Neuronal stem cell (in vitro differentiated cells): ENCODE results near the gene GTF2H2.
"Not testable (repeated sequence)": the region's sequence is repeated elsewhere in the genome, so short reads cannot be mapped to it uniquely, and the experiment has no call there.

Source experiments
- DNase-seq: peaks from one replicate; pipeline ENCODE4 v3.0.0-alpha.2; 2013; ENCODE audit warnings: low spot score
- H2AFZ ChIP-seq: one replicate; pipeline ENCODE4 v1.6.1; 2013; ENCODE audit warnings: mild to moderate bottlenecking, low read length, inconsistent platforms
- H2AK5ac ChIP-seq: 2 replicates; pipeline ENCODE4 v1.6.1; 2013; ENCODE audit warnings: low read depth, mild to moderate bottlenecking, inconsistent platforms, low read length, moderate library complexity, mixed read lengths
- H2BK120ac ChIP-seq: 2 replicates; pipeline ENCODE4 v1.6.1; 2013; ENCODE audit warnings: low read depth, mild to moderate bottlenecking, inconsistent platforms, low read length, moderate library complexity, mixed read lengths
- H2BK12ac ChIP-seq: one replicate; pipeline ENCODE4 v1.6.1; 2013; ENCODE audit warnings: low read length, inconsistent platforms
- H2BK15ac ChIP-seq: 2 replicates; pipeline ENCODE4 v1.6.1; 2013; ENCODE audit warnings: mild to moderate bottlenecking, low read length, inconsistent platforms, mixed read lengths
- H2BK5ac ChIP-seq: one replicate; pipeline ENCODE4 v1.6.1; 2013; ENCODE audit warnings: inconsistent platforms, mild to moderate bottlenecking, low read length, moderate library complexity
- H3K14ac ChIP-seq: one replicate; pipeline ENCODE4 v1.6.1; 2013; ENCODE audit warnings: low read length, inconsistent platforms
- H3K18ac ChIP-seq: 2 replicates; pipeline ENCODE4 v1.6.1; 2013; ENCODE audit warnings: low read length, inconsistent platforms
- H3K23ac ChIP-seq: 2 replicates; pipeline ENCODE4 v1.6.1; 2013; ENCODE audit warnings: low read depth, mild to moderate bottlenecking, mixed read lengths, low read length, inconsistent platforms; ENCODE audit not compliant: poor library complexity
- H3K27ac ChIP-seq: replicated peaks from 3 replicates; pipeline ENCODE4 v1.5.1; 2013; ENCODE audit warnings: low read length, inconsistent platforms
- H3K27me3 ChIP-seq, 3 experiments: 2 replicates each; pipeline ENCODE4 v1.6.1; 2013; ENCODE audit warnings: low read length in 3 of 3, mild to moderate bottlenecking in 2 of 3, inconsistent platforms in 1 of 3, low read depth in 1 of 3, mixed read lengths in 1 of 3, moderate library complexity in 1 of 3; ENCODE audit not compliant: control insufficient read depth in 3 of 3, insufficient read depth in 3 of 3
- H3K36me3 ChIP-seq, 2 donors: replicated peaks in 1 of 2; 2 replicates each; pipeline ENCODE4 v1.6.1; 2013; ENCODE audit warnings: low read length in 2 of 2; ENCODE audit not compliant: control insufficient read depth in 2 of 2, insufficient read depth in 2 of 2
- H3K4ac ChIP-seq: 2 replicates; pipeline ENCODE4 v1.6.1; 2013; ENCODE audit warnings: inconsistent platforms, mild to moderate bottlenecking, low read length, moderate library complexity
- H3K4me1 ChIP-seq, 2 donors: 1 replicate in 1 of 2; 2 replicates in 1 of 2; pipeline ENCODE4 v1.6.1; 2013; ENCODE audit warnings: low read length in 2 of 2, low read depth in 1 of 2; ENCODE audit not compliant: control insufficient read depth in 2 of 2, insufficient read depth in 1 of 2
- H3K4me2 ChIP-seq: one replicate; pipeline ENCODE4 v1.6.1; 2013; ENCODE audit warnings: mild to moderate bottlenecking, low read length, inconsistent platforms; ENCODE audit not compliant: insufficient read depth, poor library complexity, severe bottlenecking
- H3K4me3 ChIP-seq, 2 donors: 2 replicates each; pipeline ENCODE4 v1.5.1; 2013; ENCODE audit warnings: low read length in 2 of 2, mild to moderate bottlenecking in 2 of 2, inconsistent platforms in 1 of 2, moderate library complexity in 1 of 2
- H3K79me1 ChIP-seq: one replicate; pipeline ENCODE4 v1.6.1; 2013; ENCODE audit warnings: low read depth, mild to moderate bottlenecking, inconsistent platforms, low read length, moderate library complexity
- H3K9ac ChIP-seq: one replicate; pipeline ENCODE4 v1.6.1; 2013; ENCODE audit warnings: mild to moderate bottlenecking, low read depth, low read length, inconsistent platforms; ENCODE audit not compliant: poor library complexity
- H3K9me3 ChIP-seq, 2 donors: replicated peaks in 1 of 2; 2 replicates each; pipeline versions ENCODE3 to v1.6.1; 2013; ENCODE audit warnings: low read length in 2 of 2, mild to moderate bottlenecking in 2 of 2, inconsistent platforms in 1 of 2, low read depth in 1 of 2, mixed read lengths in 1 of 2, moderate library complexity in 1 of 2; ENCODE audit not compliant: control insufficient read depth in 2 of 2, insufficient read depth in 1 of 2
- H4K8ac ChIP-seq: one replicate; pipeline ENCODE4 v1.6.1; 2013; ENCODE audit warnings: low read depth, mild to moderate bottlenecking, inconsistent platforms, low read length, moderate library complexity
- H4K91ac ChIP-seq: one replicate; pipeline ENCODE4 v1.6.1; 2013; ENCODE audit warnings: low read length, low read depth, mild to moderate bottlenecking, inconsistent platforms; ENCODE audit not compliant: poor library complexity
- WGBS, 2 donors: extraction: QIAGEN DNeasy Blood & Tissue Kit; methylation state at CpG; one replicate each; pipeline ENCODE4 v1.1.7; 2013; ENCODE audit warnings: missing lambda C conversion rate in 2 of 2, mixed read lengths in 1 of 2; ENCODE audit not compliant: insufficient read length in 2 of 2, insufficient replicate concordance in 1 of 2; ENCODE audit errors: extremely low coverage in 2 of 2; 5-methylcytosine and 5-hydroxymethylcytosine counted together

The GTF2H2 gene

DNA sequence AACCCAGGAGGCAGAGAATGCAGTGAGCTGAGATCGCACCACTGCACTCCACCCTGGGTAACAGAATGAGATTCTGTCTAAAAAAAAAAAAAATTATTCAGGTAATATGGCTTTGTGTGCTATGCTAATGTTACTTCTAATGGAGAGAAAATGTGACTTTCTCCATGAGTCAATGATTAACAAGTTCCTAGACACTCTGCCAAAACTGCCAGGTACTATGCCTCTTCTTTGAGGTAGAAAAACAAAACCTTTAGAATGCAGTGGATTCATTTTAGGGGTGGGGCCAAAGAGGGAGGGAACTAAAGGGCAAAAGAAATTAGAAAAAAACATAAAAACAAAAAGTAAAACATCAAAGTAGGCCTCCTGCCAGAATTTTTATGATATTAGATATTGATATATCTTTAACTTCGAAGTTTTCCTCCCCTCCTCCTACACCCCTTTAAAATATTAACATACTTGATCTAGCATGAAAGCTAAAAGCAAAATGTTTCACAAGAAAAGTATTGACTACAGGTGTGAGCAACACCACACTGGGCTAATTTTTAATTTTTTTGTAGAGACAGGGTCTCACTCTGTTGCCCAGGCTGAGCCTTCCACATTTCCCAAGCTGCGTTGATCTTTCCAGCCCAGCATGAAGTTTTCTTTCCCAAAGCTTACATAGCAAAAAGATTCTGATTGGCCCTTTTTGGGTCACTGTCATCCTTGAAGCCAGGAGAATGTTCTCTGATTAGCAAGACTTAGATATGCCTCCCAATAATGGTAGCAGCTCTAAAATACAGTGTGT lies 17.0 kb upstream of the GTF2H2 start:
- not testable (repeated sequence) for H3K79me1 ChIP-seq, H3K4ac ChIP-seq, H3K4me2 ChIP-seq, H3K9me3 ChIP-seq, H3K23ac ChIP-seq, DNase-seq, H2BK5ac ChIP-seq, H2BK120ac ChIP-seq, H3K27ac ChIP-seq, H2BK12ac ChIP-seq, H3K14ac ChIP-seq, H4K91ac ChIP-seq, H3K36me3 ChIP-seq, H4K8ac ChIP-seq, H2BK15ac ChIP-seq, H3K27me3 ChIP-seq, H3K18ac ChIP-seq, H3K4me1 ChIP-seq, H2AFZ ChIP-seq, H3K9ac ChIP-seq, H2AK5ac ChIP-seq, H3K4me3 ChIP-seq
- no CpG with 5 or more reads among the region's 3 CpGs for WGBS, 2 donors

GRCh38 chr5:71082898-71083297 lies 15.4 kb upstream of the GTF2H2 start:
- not testable (repeated sequence) for H3K18ac ChIP-seq, H2BK5ac ChIP-seq, H4K8ac ChIP-seq, H3K14ac ChIP-seq, H2BK120ac ChIP-seq, H3K27ac ChIP-seq, H2AFZ ChIP-seq, H4K91ac ChIP-seq, DNase-seq, H3K23ac ChIP-seq, H3K27me3 ChIP-seq, H3K4me3 ChIP-seq, H3K79me1 ChIP-seq, H3K9ac ChIP-seq, H3K36me3 ChIP-seq, H2AK5ac ChIP-seq, H2BK15ac ChIP-seq, H3K9me3 ChIP-seq, H3K4me2 ChIP-seq, H3K4me1 ChIP-seq, H3K4ac ChIP-seq, H2BK12ac ChIP-seq
- WGBS, 2 donors: no CpG with 5 or more reads among the region's 7 CpGs

GRCh38 chr5:71082340-71082739 lies 14.9 kb upstream of the GTF2H2 start:
- H3K9ac ChIP-seq, DNase-seq, H3K4ac ChIP-seq, H3K4me2 ChIP-seq, H3K4me1 ChIP-seq, H2AK5ac ChIP-seq, H2BK120ac ChIP-seq, H3K4me3 ChIP-seq, H2BK5ac ChIP-seq, H3K23ac ChIP-seq, H4K91ac ChIP-seq, H2BK15ac ChIP-seq, H2AFZ ChIP-seq, H3K9me3 ChIP-seq, H3K79me1 ChIP-seq, H3K36me3 ChIP-seq, H2BK12ac ChIP-seq, H3K27ac ChIP-seq, H3K18ac ChIP-seq, H3K14ac ChIP-seq, H3K27me3 ChIP-seq, H4K8ac ChIP-seq: not testable (repeated sequence)
- no CpG with 5 or more reads among the region's 2 CpGs for WGBS, 2 donors

DNA sequence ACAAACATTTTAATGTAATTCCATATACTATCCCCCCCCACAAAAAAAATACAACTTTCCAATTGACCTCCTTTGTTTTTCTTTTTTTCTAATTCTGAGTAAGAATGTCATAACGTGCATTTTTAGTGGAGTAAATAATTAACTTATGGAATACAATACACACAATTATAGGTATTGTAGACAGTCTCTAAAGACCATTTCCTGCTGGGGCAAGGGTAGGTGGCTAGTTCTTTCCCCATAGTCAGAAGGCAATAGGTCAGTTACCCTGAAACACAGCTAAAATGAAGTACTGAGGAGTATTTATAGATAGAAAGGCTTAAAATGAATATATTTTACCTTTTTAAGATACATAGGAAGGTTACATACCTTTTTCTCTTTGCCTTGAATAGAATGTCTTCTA lies 6.2 kb downstream of the GTF2H2 start:
- H2BK15ac ChIP-seq, H2AK5ac ChIP-seq, H3K4me2 ChIP-seq, H2BK120ac ChIP-seq, H3K4ac ChIP-seq, H2AFZ ChIP-seq, H4K91ac ChIP-seq, H4K8ac ChIP-seq, H3K79me1 ChIP-seq, H3K18ac ChIP-seq, H2BK12ac ChIP-seq, H3K14ac ChIP-seq, H3K36me3 ChIP-seq, DNase-seq, H3K4me3 ChIP-seq, H3K27ac ChIP-seq, H3K23ac ChIP-seq, H3K27me3 ChIP-seq, H2BK5ac ChIP-seq, H3K9me3 ChIP-seq, H3K4me1 ChIP-seq, H3K9ac ChIP-seq: not testable (repeated sequence)
- no CpG with 5 or more reads among the region's 1 CpG for WGBS, 2 donors
